HepG2 (cell line): Measurements from ENCODE around the gene MYBL2. TPM values are rescaled to one million over a fixed set of nuclear protein-coding genes. Genes with fewer than 3 reads are reported as not detected.

Experiments used
- ATRX ChIP-seq: sonication (generic); formaldehyde crosslinking; IDR thresholded peaks from 2 replicates; pipeline ENCODE4 v1.4.0; 2020; ENCODE audit warnings: missing genetic modification reagents, borderline replicate concordance
- CSRNP2 ChIP-seq: sonication (generic); formaldehyde crosslinking; conservative IDR thresholded peaks from 2 replicates; pipeline ENCODE4 v1.8.0; 2022; ENCODE audit warnings: low read depth, missing genetic modification reagents
- DPF2 ChIP-seq: sonication (generic); formaldehyde crosslinking; IDR thresholded peaks from 2 replicates; pipeline ENCODE4 v1.4.0; 2020; ENCODE audit warnings: mild to moderate bottlenecking, low read depth, missing genetic modification reagents, borderline replicate concordance
- ELF4 ChIP-seq: sonication (generic); formaldehyde crosslinking; IDR thresholded peaks from 2 replicates; pipeline ENCODE4 v1.5.0; 2020; ENCODE audit warnings: missing genetic modification reagents, mild to moderate bottlenecking, moderate library complexity, borderline replicate concordance
- IKZF4 ChIP-seq: sonication (generic); formaldehyde crosslinking; IDR thresholded peaks from 2 replicates; pipeline ENCODE4 v1.5.1; 2020; ENCODE audit warnings: borderline replicate concordance, mild to moderate bottlenecking, low read depth, missing genetic modification reagents; ENCODE audit errors: not compliant biosample characterization
- KDM6A ChIP-seq: IDR thresholded peaks from 2 replicates; pipeline ENCODE4 v1.6.1; 2016; ENCODE audit warnings: low read depth
- MEIS2 ChIP-seq: sonication (generic); formaldehyde crosslinking; IDR thresholded peaks from 2 replicates; pipeline ENCODE4 v1.9.0; 2021; ENCODE audit warnings: mild to moderate bottlenecking, missing genetic modification reagents
- MNT ChIP-seq: fragments of 450-650 bp; IDR thresholded peaks from 2 replicates; pipeline ENCODE4 v1.6.1; 2016
- PBX2 ChIP-seq: IDR thresholded peaks from 2 replicates; pipeline ENCODE4 v1.6.1; 2016; ENCODE audit warnings: control low read depth
- PCBP1 ChIP-seq: fragments of 200-400 bp; formaldehyde crosslinking; IDR thresholded peaks from 2 replicates; pipeline ENCODE4 v1.6.1; 2017; ENCODE audit warnings: mild to moderate bottlenecking, low read depth, low read length, borderline replicate concordance
- STAT5B ChIP-seq: sonication (generic); formaldehyde crosslinking; IDR thresholded peaks from 2 replicates; pipeline ENCODE4 v1.4.0; 2020; ENCODE audit warnings: missing genetic modification reagents
- TRAFD1 ChIP-seq: sonication (generic); formaldehyde crosslinking; IDR thresholded peaks from 2 replicates; pipeline ENCODE4 v1.5.1; 2020; ENCODE audit warnings: missing genetic modification reagents, mild to moderate bottlenecking, borderline replicate concordance
- ZNF235 ChIP-seq: sonication (generic); formaldehyde crosslinking; IDR thresholded peaks from 2 replicates; pipeline ENCODE4 v1.8.1; 2023; ENCODE audit warnings: mild to moderate bottlenecking, missing genetic modification reagents, borderline replicate concordance
- ZNF280B ChIP-seq: sonication (generic); formaldehyde crosslinking; IDR thresholded peaks from 2 replicates; pipeline ENCODE4 v1.5.0; 2020; ENCODE audit warnings: missing genetic modification reagents, mild to moderate bottlenecking, borderline replicate concordance
- ZNF33A ChIP-seq: sonication (generic); formaldehyde crosslinking; IDR thresholded peaks from 2 replicates; pipeline ENCODE4 v1.5.1; 2020; ENCODE audit warnings: missing genetic modification reagents, mild to moderate bottlenecking, moderate library complexity, borderline replicate concordance
- ZNF629 ChIP-seq: sonication (generic); formaldehyde crosslinking; conservative IDR thresholded peaks from 2 replicates; pipeline ENCODE4 v1.5.0; 2020; ENCODE audit warnings: missing genetic modification reagents
- ZNF709 ChIP-seq: sonication (generic); formaldehyde crosslinking; IDR thresholded peaks from 2 replicates; pipeline ENCODE4 v1.5.0; 2020; ENCODE audit warnings: mild to moderate bottlenecking, missing genetic modification reagents
- ZNF883 ChIP-seq: sonication (generic); formaldehyde crosslinking; IDR thresholded peaks from 2 replicates; pipeline ENCODE4 v1.5.1; 2020; ENCODE audit warnings: mild to moderate bottlenecking, missing genetic modification reagents; ENCODE audit errors: not compliant biosample characterization
- polyA plus RNA-seq, 8 experiments: library from polyadenylated mRNA; depleted of rRNA in 3 of 8; stranded (reverse) in 7 of 8; unstranded in 1 of 8; fragments of >200 nt; fragmentation: Illumina TruSeq in 4 of 8; extraction: Trizol in 4 of 8; gene quantifications; 2 replicates each; pipeline versions ENCODE4 v1.2.1 to v1.2.3, GENCODE V29; 2011 to 2016; ENCODE audit warnings: low read depth in 4 of 8, missing spikeins in 1 of 8, mixed read lengths in 1 of 8; ENCODE audit not compliant: insufficient read depth in 1 of 8
- total RNA-seq, 5 experiments: library from RNA; depleted of rRNA; stranded (reverse); fragments of >200 nt; fragmentation: Illumina TruSeq; extraction: Trizol; gene quantifications; 2 replicates each; pipeline ENCODE4 v1.2.3, GENCODE V29; 2016; ENCODE audit warnings: low read depth in 1 of 5

MYBL2 gene
- total and polyA plus RNA-seq, 2 of the 13 experiments (the other 11 are each of a cell fraction or from before 2014, with no cell fraction given), result 11.9 to 66.2 TPM

- TF ChIP-seq ZNF280B (CRISPR knock-in tag) (peak; percentile 91; the same call in 1 of the 2 replicates), IKZF4 (CRISPR knock-in tag) (peak; percentile 88), ZNF883 (CRISPR knock-in tag) (peak; percentile 15), STAT5B (CRISPR knock-in tag) (no peak), PBX2 (CRISPR knock-in tag) (no peak), ATRX (CRISPR knock-in tag) (no peak), ZNF33A (CRISPR knock-in tag) (no peak), TRAFD1 (CRISPR knock-in tag) (peak; percentile 84; the same call in 1 of the 2 replicates), ZNF235 (CRISPR knock-in tag) (peak; percentile 79; the same call in 1 of the 2 replicates), DPF2 (no peak), MEIS2 (peak; percentile 77; the same call in 1 of the 2 replicates), ZNF629 (no peak), PCBP1 (peak; percentile 71; the same call in 1 of the 2 replicates), KDM6A (CRISPR knock-in tag) (no peak), CSRNP2 (peak; percentile 86; the same call in 1 of the 2 replicates), MNT (no peak), ZNF709 (0 out of 2 replicates have a peak, but pooled peaks have one; percentile 66), ELF4 (CRISPR knock-in tag) (no peak)
Observed at GRCh38 chr20:43666376-43667328, at the start of gene MYBL2 (continued).
